Mesenchymal stem cell (in vitro differentiated cells and primary cell): ENCODE measurements around the gene TNFSF8.
A peak's percentile ranks its signal among the peaks of the same experiment; 100 is the strongest.

ENCODE experiments used
- DNase-seq: peaks from one replicate; pipeline ENCODE4 v3.0.0-alpha.2; 2013
- H2AFZ ChIP-seq: one replicate; pipeline ENCODE4 v1.6.1; 2013; ENCODE audit warnings: low read depth, mild to moderate bottlenecking, control low read depth, inconsistent platforms, low read length, moderate library complexity
- H2AK5ac ChIP-seq: 2 replicates; pipeline ENCODE4 v1.6.1; 2013; ENCODE audit warnings: low read length, moderate library complexity, mild to moderate bottlenecking, inconsistent platforms; ENCODE audit not compliant: severe bottlenecking
- H2BK120ac ChIP-seq: one replicate; pipeline ENCODE4 v1.6.1; 2013; ENCODE audit warnings: low read depth, mild to moderate bottlenecking, inconsistent platforms, low read length, moderate library complexity
- H2BK12ac ChIP-seq, 2 experiments: one replicate each; pipeline ENCODE4 v1.6.1; 2013; ENCODE audit warnings: inconsistent platforms in 2 of 2, low read length in 2 of 2, mild to moderate bottlenecking in 2 of 2, moderate library complexity in 2 of 2, control low read depth in 1 of 2
- H2BK15ac ChIP-seq: one replicate; pipeline ENCODE4 v1.6.1; 2013; ENCODE audit warnings: mild to moderate bottlenecking, low read depth, inconsistent platforms; ENCODE audit not compliant: poor library complexity, severe bottlenecking
- H2BK5ac ChIP-seq: 2 replicates; pipeline ENCODE4 v1.6.1; 2013; ENCODE audit warnings: low read depth, mild to moderate bottlenecking, low read length, control low read depth, inconsistent platforms; ENCODE audit not compliant: poor library complexity, severe bottlenecking
- H3K14ac ChIP-seq, 2 experiments: one replicate each; pipeline ENCODE4 v1.6.1; 2013; ENCODE audit warnings: inconsistent platforms in 2 of 2, low read length in 2 of 2, control low read depth in 1 of 2, mild to moderate bottlenecking in 1 of 2, moderate library complexity in 1 of 2
- H3K18ac ChIP-seq, 2 experiments: one replicate each; pipeline ENCODE4 v1.6.1; 2013; ENCODE audit warnings: inconsistent platforms in 2 of 2, low read length in 2 of 2, control low read depth in 1 of 2, low read depth in 1 of 2, mild to moderate bottlenecking in 1 of 2
- H3K23ac ChIP-seq, 2 experiments: one replicate each; pipeline ENCODE4 v1.6.1; 2013; ENCODE audit warnings: inconsistent platforms in 2 of 2, low read length in 2 of 2, mild to moderate bottlenecking in 2 of 2, moderate library complexity in 2 of 2, control low read depth in 1 of 2
- H3K27ac ChIP-seq: 2 replicates; pipeline ENCODE4 v1.5.1; 2013; ENCODE audit warnings: mild to moderate bottlenecking, moderate library complexity, low read length, control low read depth, inconsistent platforms; ENCODE audit not compliant: poor library complexity, severe bottlenecking
- H3K27me3 ChIP-seq, 2 experiments: 2 replicates each; pipeline versions ENCODE4 v1.6.1 to v1.7.0; 2013; ENCODE audit warnings: low read length in 2 of 2, mild to moderate bottlenecking in 2 of 2, moderate library complexity in 2 of 2, control low read depth in 1 of 2, inconsistent platforms in 1 of 2; ENCODE audit not compliant: control insufficient read depth in 1 of 2, insufficient read depth in 1 of 2
- H3K36me3 ChIP-seq, 2 experiments: 2 replicates each; pipeline versions ENCODE4 v1.6.1 to v1.7.0; 2013; ENCODE audit warnings: low read length in 2 of 2, control low read depth in 1 of 2, inconsistent platforms in 1 of 2, low read depth in 1 of 2, mild to moderate bottlenecking in 1 of 2; ENCODE audit not compliant: insufficient read depth in 2 of 2, control insufficient read depth in 1 of 2
- H3K4ac ChIP-seq, 2 experiments: one replicate each; pipeline ENCODE4 v1.6.1; 2013; ENCODE audit warnings: inconsistent platforms in 2 of 2, low read length in 2 of 2, mild to moderate bottlenecking in 2 of 2, moderate library complexity in 2 of 2, control low read depth in 1 of 2, low read depth in 1 of 2
- H3K4me1 ChIP-seq: 2 replicates; pipeline ENCODE4 v1.6.1; 2013; ENCODE audit warnings: low read depth, low read length, control low read depth; ENCODE audit not compliant: control insufficient read depth, insufficient read depth
- H3K4me2 ChIP-seq: 2 replicates; pipeline ENCODE4 v1.6.1; 2013; ENCODE audit warnings: low read length, mild to moderate bottlenecking, inconsistent platforms; ENCODE audit not compliant: poor library complexity, severe bottlenecking
- H3K4me3 ChIP-seq, 2 experiments: 2 replicates each; pipeline versions ENCODE4 v1.5.1 to v1.7.0; 2013; ENCODE audit warnings: low read length in 2 of 2, mild to moderate bottlenecking in 2 of 2, control low read depth in 1 of 2, low read depth in 1 of 2; ENCODE audit not compliant: insufficient read depth in 1 of 2
- H3K79me1 ChIP-seq: replicated peaks from 2 replicates; pipeline ENCODE4 v1.6.1; 2013; ENCODE audit warnings: mild to moderate bottlenecking, control low read depth, low read length, inconsistent platforms; ENCODE audit not compliant: poor library complexity, severe bottlenecking
- H3K9ac ChIP-seq: 2 replicates; pipeline ENCODE4 v1.7.0; 2013; ENCODE audit warnings: mild to moderate bottlenecking, low read length, moderate library complexity
- H3K9me3 ChIP-seq: 2 replicates; pipeline ENCODE4 v1.7.0; 2013; ENCODE audit warnings: mild to moderate bottlenecking, low read length; ENCODE audit not compliant: control insufficient read depth
- H4K8ac ChIP-seq: one replicate; pipeline ENCODE4 v1.6.1; 2013; ENCODE audit warnings: inconsistent platforms, mild to moderate bottlenecking, low read length, moderate library complexity
- H4K91ac ChIP-seq: one replicate; pipeline ENCODE4 v1.6.1; 2013; ENCODE audit warnings: mild to moderate bottlenecking, low read length, inconsistent platforms
- WGBS: methylation state at CpG from one replicate; pipeline ENCODE4 v1.1.7; 2013; ENCODE audit warnings: mixed read lengths; 5-methylcytosine and 5-hydroxymethylcytosine counted together

TNFSF8 gene

GRCh38 chr9:114913217-114913616, 17.2 kb downstream of the TNFSF8 start:
- Histone ChIP-seq H3K18ac (no peak overlapping the region), H4K8ac (no peak overlapping the region), H3K27me3 (peaks cover 0 to 20% of the 10 kb centered on the region in 2 experiments), H3K27ac (no peak overlapping the region), H3K4me2 (no peak overlapping the region), H4K91ac (no peak overlapping the region), H3K4me1 (peaks cover 6% of the 10 kb centered on the region), H2AFZ (no peak overlapping the region), H3K4me3 (no peak overlapping the region), H3K79me1 (no peaks in the 10 kb centered on the region), H2BK5ac (no peak overlapping the region), H2BK15ac (no peak overlapping the region), H3K9me3 (no peaks in the 10 kb centered on the region), H3K36me3 (no peaks in the 10 kb centered on the region), H3K9ac (no peak overlapping the region), H3K23ac (no peak overlapping the region), H2BK120ac (no peak overlapping the region), H3K4ac (no peak overlapping the region), H2AK5ac (no peak overlapping the region), H2BK12ac (no peak overlapping the region), H3K14ac (no peak overlapping the region)
- WGBS, result 100% methylated on average over 5 of the region's 5 CpGs
- DNase-seq, result no peak

- no peak overlapping the region for H2BK12ac ChIP-seq
- H2BK120ac ChIP-seq, result no peak overlapping the region
- H3K14ac ChIP-seq, result no peak overlapping the region
- no peak overlapping the region for H4K91ac ChIP-seq
- H3K4ac ChIP-seq, result no peak overlapping the region
- WGBS, result 62% methylated on average over 1 of the region's 2 CpGs
- no peak overlapping the region for H2BK5ac ChIP-seq
- no peak overlapping the region for H3K4me2 ChIP-seq
- H3K27ac ChIP-seq, result no peak overlapping the region
- H3K23ac ChIP-seq, result no peak overlapping the region
- no peak overlapping the region for H3K18ac ChIP-seq
- no peak overlapping the region for H3K4me3 ChIP-seq
- H3K9ac ChIP-seq, result no peak overlapping the region
- H3K36me3 ChIP-seq, result no peaks in the 10 kb centered on the region
- no peak overlapping the region for H4K8ac ChIP-seq
- H3K9me3 ChIP-seq, result no peaks in the 10 kb centered on the region
- no peak overlapping the region for H2AK5ac ChIP-seq
- peaks cover 8% of the 10 kb centered on the region for H3K4me1 ChIP-seq
- H3K27me3 ChIP-seq, result peaks cover 0 to 7% of the 10 kb centered on the region in 2 experiments
- H2AFZ ChIP-seq, result no peak overlapping the region
- no peaks in the 10 kb centered on the region for H3K79me1 ChIP-seq
- no peak overlapping the region for H2BK15ac ChIP-seq
- DNase-seq, result peak; percentile 65
These were observed 19.1 kb downstream of the TNFSF8 start for GRCh38 chr9:114911167-114911821.

GRCh38 chr9:114910541-114910940, 19.9 kb downstream of the TNFSF8 start:
- Histone ChIP-seq H2BK120ac (no peak overlapping the region), H3K23ac (no peak overlapping the region), H3K9ac (no peak overlapping the region), H4K91ac (no peak overlapping the region), H2BK15ac (no peak overlapping the region), H3K4ac (no peak overlapping the region), H3K4me3 (no peak overlapping the region), H3K4me2 (no peak overlapping the region), H3K36me3 (no peaks in the 10 kb centered on the region), H2BK12ac (no peak overlapping the region), H3K9me3 (no peaks in the 10 kb centered on the region), H3K27ac (no peak overlapping the region), H3K79me1 (no peaks in the 10 kb centered on the region), H3K18ac (no peak overlapping the region), H2AFZ (no peak overlapping the region), H2BK5ac (no peak overlapping the region), H3K27me3 (peaks cover 0 to 7% of the 10 kb centered on the region in 2 experiments), H3K4me1 (peaks cover 8% of the 10 kb centered on the region), H2AK5ac (peak overlapping the region; percentile 11), H3K14ac (no peak overlapping the region), H4K8ac (no peak overlapping the region)
- no peak for DNase-seq
- 99% methylated on average over 4 of the region's 4 CpGs for WGBS

- Histone ChIP-seq H3K14ac (no peak overlapping the region), H2BK5ac (no peak overlapping the region)
- 86% methylated on average over 1 of the region's 1 CpG for WGBS
These were observed 20.7 kb downstream of the TNFSF8 start for GRCh38 chr9:114909661-114910060.

More at GRCh38 chr9:114909661-114910060, 20.7 kb downstream of the TNFSF8 start:
- Histone ChIP-seq H2BK120ac (no peak overlapping the region), H2BK15ac (no peak overlapping the region), H3K9me3 (no peaks in the 10 kb centered on the region), H2AFZ (no peak overlapping the region), H4K91ac (no peak overlapping the region), H3K36me3 (no peaks in the 10 kb centered on the region), H3K79me1 (no peaks in the 10 kb centered on the region), H3K4me2 (no peak overlapping the region), H3K18ac (no peak overlapping the region), H3K4me3 (no peak overlapping the region), H3K27me3 (peaks cover 0 to 7% of the 10 kb centered on the region in 2 experiments), H3K4ac (no peak overlapping the region), H3K27ac (no peak overlapping the region), H4K8ac (no peak overlapping the region), H3K9ac (no peak overlapping the region), H3K23ac (no peak overlapping the region), H2AK5ac (peak overlapping the region; percentile 20), H3K4me1 (peaks cover 8% of the 10 kb centered on the region), H2BK12ac (no peak overlapping the region)
- no peak for DNase-seq
